ENCODE measurements around the gene HPCAL1.

HPCAL1 gene

DNA sequence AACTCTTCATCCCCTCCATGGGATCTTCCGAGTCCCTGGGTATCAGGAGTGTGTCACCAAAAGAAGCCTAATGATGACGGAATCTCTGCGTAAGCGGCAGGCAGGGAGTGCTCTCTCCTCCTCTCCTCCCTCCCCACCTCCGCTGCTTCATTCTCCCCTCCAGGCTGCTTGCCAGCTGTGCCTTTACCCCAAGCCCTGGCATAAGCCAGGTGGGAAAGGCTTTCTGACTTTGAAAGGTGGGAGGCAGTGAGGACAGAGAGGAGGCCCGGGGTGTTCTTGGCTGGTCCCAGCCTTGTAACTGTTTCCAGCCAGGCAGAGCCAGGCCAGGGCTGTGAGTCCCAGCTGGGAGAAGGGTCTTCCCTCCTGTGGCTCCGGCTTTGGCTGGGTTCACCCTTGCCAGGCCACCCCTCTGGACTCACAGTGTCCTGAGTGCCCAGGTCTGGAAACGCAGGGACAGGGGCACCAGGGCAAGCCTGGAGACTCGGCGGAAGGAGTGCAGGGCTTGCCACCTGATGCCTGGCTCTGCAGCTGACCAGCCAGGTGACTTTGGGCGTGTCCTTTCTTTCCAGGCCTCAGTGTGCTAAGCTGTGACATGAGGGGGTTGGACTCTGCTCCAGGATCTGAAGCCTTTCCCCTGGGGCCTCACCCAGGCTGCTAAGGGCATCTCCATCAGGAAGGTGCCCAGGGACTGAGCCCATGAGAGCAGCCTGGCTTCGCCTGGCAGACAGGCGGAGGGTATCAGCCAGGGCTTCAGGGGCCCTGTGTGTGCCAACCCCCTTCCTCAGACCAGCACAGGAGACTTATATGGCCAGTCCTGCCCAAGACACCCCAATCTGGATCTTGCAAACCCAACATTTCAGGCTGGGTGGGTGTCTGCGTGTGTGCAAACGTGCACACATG is 32.7 kb upstream of the HPCAL1 start:
- DNase-seq (ENCODE audit: low read depth in 2 of 2), result no peak

DNA sequence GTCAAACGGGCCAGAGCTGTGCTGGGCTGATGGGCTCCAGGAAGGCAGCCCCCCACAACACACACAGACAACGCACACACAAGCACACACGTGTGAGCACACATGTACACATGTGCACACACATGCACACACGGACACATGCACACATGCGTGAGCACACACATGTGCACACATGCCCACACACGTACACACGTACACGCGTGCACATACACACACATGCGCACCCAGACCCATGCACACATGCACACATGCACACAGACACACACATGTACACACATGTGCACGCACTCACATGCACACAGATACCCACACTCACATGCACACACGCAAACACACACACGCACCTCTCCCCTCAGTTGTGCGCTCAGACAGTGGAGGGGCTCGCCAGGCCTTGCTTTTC is 31.2 kb upstream of the HPCAL1 start:
- no peak for DNase-seq (ENCODE audit: low read depth in 2 of 2)

DNA sequence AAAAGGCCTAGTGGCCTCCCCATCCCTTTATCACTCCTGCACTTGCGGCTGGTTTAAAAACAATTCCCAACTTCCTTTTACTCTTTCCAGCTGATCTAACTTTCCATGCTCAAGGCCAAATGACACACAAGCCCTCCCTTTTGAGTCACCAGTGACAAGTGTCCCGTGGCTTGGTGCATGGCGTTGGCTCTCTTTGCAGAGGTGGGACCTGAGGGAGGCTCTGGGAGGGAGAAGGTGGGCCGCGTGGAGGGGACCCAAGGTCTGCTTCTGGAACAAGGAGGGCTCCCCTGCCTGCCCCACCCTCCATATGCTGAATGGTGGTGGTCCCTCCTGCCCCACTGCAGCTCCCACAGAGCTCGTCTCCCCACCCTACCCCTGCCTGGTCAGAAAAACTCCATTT is 30.8 kb upstream of the HPCAL1 start:
- no peak for DNase-seq (ENCODE audit: low read depth in 2 of 2)

DNA sequence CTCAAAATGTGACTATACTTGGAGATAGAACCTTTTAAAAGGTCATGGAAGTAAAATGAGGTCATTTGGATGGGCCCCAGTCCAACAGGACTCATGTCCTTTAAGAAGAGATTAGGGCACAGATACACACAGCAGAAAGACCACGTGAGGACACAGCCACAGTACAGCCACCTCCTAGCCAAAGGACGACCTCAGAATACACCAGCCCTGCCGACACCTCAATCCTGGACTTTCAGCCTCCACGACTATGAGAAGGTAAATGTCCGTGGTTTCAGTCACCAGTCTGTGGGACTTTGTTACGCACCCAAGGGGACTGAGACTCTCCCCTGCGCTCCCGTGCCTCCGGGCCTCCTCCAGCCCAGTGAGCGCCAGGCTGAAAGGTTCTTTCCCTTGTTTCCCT is 30.2 kb upstream of the HPCAL1 start:
- no peak for DNase-seq (ENCODE audit: low read depth in 2 of 2)

DNA sequence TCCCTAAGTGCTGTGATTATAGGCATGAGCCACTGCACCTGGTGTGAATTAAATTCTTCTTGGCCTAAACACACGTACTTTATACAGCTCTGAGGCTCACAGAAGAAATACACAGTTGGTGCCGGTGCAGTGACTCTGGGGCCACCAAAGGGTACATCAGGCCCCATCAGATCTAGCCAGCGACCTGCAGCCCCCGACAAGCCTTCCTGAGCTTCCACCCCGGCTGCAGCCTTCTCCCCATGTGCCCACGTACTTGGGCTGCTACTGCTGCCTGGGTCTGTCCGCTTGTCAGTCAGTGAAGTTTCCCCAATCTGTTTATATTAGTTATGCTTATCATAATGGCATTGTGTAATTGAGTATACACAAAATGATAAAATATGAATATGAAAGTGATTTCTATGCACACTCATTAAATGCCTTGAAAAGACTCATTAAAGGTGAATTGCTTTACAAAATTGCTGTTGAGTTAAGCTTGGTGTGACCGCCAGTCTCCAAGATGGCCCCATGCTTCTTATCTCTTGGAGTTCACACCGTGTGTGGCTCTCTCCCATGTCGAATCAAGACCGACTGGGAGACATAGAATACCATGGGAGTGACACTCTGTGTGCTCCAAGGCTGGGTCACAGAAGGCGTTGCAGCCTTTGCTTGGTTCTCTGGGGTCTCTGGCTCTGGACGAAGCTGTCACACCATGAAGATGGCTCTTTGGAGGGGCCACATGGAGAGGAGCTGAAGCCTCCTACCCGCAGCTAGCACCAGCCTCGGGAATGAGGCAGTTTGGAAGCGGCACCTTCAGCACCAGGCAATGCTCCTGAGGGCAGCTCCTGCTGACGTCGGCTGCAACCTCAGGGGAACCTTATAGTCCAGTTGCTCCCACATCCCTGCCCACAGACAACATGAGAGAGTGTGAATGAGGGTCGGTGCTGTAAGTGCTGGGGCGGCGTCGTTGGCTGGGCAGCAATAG is 29.2 kb upstream of the HPCAL1 start:
- DNase-seq (ENCODE audit: low read depth in 2 of 2), result no peak

DNA sequence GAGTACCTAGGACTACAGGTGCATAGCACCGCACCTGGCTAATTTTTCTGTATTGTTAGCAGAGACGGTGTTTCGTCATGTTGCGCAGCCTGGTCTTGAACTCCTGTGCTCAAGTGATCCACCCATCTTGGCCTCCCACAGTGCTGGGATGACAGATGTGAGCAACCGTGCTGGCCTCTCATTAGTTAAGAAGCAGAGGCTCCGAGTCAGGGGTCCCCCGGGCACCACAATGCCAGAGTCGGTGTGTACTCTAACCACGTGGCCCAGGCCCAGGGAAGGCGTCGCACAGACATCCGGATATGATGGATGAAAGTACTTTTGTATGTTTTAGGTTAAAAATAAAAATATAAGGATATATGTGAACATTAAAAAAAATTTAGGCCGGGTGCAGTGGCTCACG is 28.3 kb upstream of the HPCAL1 start:
- DNase-seq (ENCODE audit: low read depth in 2 of 2), result no peak

DNA sequence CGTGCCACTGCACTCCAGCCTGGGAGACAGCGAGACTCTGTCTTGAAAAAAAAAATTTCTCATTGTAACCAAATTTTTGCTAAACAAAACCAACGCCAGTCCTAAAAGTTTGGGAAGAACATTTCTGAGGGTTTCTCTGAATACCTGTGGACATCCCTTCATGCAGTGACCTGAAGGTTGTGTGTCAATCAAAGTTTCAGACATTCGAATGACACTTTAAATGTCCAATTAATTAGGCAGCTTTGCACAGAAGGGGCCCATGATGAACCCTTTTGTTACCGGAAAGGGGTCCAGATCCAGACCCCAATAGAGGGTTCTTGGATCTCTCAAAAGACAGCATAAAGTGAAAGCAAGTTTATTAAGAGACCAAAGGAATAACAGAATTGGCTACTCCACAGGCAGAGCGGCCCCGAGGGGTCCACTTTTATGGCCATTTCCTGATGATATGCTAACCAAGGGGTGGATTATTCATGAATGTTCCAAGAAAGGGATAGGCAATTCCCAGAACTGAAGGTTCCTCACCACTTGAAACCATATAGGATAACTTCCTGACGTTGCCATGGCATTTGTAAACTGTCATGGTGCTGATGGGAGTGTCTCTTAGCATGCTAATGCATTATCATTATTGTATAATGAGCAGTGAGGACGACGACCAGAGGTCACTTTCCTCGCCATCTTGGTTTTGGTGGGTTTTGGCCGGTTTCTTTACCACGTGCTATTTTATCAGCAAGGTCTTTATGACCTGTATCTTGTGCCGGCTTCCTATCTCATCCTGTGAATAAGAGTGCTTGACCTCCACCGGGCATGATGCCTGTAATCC is 27.5 kb upstream of the HPCAL1 start:
- no peak for DNase-seq (ENCODE audit: low read depth in 2 of 2)

DNA sequence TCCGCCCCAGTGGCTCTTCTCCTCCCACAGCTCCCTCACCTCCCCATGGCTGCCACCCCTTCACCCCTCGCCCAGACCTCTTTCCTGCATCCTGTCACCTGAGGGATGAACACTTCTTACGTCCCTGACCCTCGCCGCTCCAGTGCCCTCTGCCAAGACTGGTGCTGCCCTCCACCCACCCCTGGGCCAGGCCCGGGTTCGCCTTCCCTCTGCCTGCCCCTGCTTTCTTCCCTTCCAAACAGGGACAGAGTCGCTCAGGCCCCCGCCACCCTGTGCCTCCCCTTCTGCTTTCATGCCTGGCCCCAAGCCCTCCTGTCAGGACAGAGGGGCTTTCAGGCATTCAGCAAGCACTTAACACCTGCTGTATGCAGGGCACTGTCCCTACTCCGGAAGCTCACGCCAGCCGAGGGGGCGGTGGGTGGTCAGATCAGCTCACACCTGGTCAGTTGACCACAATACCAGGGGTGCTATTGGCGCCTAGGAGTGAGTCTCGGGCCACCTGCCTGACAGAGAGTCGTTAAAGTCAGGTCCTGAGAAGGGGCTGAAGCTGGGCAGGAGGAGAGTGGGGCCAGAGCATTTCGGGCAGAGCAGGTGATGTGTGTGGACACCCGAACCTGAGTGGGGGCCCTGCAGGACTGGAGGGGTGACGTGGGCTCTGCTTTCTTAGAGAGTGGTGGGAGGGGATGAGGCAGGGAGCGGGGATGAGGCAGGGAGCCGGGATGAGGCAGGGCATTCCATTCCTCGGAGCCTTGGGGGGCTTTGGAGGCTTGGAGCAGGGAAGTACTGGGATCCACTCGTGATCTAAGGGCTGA is 26.0 kb upstream of the HPCAL1 start:
- no peak for DNase-seq (ENCODE audit: low read depth in 2 of 2)

DNA sequence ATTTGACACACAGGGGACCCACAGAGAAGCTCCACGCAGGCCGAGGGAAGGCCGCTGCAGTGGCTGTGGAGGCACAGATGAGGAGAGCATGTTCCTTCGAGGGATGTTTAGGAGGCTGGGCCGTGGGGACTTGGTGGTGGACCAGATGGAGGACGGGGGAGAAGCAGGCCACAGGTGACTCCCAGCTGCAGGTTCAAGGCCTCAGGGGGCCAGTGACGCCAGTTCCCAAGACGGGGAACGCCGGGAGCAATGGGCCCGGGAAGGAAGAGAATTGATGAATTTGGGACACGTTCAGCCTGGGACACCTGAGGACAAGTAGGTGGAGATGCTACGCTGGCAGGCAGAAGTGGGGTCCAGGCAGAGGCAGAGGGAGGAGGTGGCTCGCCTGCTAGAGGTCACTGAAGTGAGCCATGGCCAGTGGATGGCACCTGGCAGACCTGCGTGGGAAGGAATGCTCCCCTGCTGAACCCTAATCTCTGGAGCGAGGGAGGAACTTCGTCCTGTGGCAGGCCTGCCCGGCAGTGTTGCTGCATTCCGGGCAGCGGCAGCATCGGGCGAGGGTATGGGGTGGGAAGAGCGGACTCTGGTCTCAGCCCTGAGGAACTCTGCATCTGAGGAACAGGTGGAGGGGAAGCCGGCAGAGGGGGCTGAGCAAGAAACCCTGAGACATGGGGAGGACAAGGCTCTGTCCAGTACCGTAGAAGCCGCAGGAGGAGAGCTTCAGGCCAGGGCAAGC is 25.2 kb upstream of the HPCAL1 start:
- no peak for DNase-seq (ENCODE audit: low read depth in 2 of 2)

DNA sequence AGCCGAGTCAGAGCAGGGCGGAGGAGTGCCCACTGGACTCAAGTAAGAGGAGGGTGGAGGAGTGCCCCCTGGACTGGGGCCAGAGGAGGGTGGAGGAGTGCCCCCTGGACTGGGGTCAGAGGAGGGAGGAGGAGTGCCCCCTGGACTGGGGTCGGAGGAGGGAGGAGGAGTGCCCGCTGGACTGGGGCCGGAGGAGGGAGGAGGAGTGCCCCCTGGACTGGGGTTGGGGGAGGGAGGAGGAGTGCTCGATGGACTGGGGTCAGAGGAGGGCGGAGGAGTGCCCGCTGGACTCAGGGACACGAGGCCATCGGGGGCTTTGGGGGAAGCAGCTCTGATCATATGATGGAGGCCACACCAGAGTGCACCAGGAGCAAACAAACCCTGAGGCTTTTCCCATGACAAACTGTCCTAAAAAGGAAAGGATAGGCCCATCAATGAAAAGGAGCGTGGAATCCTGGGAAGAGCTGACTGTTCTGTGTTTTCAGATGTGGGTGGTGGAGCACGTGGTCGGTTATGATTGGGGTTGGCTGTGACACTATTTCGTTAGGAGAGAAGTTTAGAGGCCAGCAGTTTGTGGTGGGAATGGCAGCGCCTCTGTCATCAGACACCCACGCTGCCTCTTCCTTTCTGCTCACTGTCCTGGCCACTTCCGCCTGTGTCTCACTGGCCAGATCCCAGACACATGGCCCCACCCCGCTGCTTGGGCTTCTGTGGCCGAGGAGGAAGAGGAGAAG is 24.5 kb upstream of the HPCAL1 start:
- DNase-seq (ENCODE audit: low read depth in 2 of 2), result no peak

DNA sequence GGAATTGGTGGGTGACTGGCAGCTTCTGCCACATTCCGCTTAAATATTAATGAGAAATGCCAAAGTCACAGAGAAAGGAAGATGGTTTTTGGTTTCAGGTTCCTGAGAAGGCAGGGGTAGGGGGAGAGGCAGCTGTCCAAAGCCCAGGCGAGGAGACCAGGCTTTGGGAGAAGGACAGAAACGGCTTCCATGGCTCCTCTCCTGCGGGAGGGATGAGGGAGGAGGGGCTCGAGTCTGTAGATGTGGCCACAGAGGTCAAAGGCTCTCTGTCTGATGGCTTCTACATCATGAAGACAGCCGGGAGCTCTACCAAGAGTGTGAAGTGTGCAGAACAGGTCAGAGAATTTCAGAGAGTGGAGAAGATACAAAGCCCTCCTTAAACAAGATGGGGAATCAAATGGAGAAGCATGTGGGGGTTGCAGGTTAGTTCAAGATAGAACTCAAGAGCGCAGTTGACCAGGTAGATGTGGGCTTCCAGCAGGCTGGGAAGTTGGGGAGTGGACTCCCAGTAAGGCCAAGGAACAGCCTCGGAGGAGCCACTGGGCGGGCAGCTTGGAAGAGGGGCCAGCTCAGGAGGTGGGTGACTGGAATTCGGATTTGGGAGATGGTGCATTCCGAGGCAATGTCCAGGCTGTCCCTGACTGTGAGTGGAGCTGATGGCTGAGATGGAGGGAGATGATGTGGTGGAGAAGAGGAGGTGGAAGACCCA is 23.8 kb upstream of the HPCAL1 start:
- DNase-seq (ENCODE audit: low read depth in 2 of 2), result no peak

DNA sequence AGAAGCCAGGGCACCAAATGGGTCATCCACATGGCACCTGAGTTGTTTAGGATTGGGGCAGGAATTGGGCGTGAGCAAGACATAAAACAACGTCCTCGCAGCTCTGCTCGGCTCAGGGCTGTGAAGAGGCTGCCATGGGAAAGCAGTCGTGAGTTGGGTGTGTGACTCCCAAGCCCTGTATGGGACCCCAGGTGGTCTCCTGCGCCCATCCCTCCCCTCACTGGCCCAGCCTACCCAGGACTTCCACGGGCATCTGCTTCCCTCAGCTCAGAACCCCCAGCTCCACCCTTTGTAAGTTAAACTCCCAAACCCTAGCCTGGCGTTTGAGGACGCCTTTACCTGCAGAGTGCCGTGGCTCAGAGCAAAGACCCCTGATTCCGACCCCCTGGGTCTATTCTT is 23.2 kb upstream of the HPCAL1 start:
- DNase-seq (ENCODE audit: low read depth in 2 of 2), result no peak

DNA sequence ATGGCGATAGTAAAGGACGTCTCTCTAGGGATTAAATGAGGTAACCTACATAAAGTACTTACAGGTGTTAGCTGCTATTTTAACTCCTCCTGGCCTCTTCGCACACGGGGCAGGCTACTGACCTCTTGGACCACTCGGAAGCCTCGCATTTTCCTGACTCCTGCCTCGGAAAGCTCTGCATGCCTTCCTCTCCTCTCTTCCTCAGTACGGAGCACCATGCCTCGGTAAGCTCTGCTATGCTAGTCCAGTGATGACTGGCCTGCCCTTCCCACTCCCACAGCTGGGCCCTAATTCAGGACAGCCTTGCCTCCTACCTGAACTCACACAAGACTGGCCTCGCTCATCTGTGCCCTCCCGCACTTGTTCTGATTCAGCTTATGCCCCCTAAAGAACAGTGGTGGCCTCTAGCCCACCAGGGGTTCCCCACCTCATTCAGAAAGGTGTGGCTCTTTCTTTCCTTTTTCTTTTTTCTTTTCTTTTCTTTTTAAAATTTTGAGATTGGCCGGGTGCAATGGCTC is 22.7 kb upstream of the HPCAL1 start:
- no peak for DNase-seq (ENCODE audit: low read depth in 2 of 2)

DNA sequence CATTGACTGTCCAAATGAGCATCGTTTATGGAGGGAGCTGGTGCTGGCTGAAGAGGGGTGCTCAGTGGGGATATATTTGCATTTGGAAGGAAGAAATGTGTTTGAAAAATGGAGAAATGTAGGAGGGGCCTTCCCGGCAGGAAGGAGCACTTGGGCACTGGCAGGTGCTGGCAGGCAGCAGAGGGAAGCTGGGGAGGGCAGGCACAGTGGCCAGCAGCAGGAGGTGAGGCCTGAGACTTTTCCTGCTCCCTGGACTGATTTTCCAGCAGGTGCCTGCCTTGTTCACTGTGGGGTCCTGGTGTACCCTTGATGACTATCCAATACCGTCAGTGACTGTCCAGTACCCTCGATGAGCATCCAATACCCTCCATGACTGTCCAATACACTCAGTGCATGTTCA is 20.8 kb upstream of the HPCAL1 start:
- no peak for DNase-seq (ENCODE audit: low read depth in 2 of 2)

DNA sequence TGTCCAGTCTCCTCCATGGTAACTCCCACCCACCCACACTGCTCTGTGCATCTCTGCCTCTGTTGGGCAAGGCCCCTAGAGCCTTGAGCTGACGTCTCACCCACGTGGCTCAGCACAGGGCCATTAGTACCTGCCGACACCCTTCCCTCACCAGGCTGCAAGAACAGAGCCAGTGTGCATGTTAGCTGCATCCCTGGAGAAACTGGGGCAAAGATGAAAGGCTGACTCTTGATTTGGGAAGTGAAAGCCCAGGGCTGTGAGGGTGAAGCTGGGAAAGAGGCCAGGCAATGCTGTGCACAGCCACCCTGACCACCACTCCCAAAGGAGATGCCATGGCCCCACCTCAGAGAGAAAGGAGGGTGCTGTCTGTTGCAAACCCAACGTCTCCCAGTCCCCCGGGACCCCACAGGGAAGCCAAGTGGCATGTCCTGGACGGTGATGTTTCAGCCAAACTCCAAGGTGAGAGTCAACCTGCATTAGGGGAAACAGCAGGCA is 20.0 kb upstream of the HPCAL1 start:
- DNase-seq (ENCODE audit: low read depth in 2 of 2), result no peak

DNA sequence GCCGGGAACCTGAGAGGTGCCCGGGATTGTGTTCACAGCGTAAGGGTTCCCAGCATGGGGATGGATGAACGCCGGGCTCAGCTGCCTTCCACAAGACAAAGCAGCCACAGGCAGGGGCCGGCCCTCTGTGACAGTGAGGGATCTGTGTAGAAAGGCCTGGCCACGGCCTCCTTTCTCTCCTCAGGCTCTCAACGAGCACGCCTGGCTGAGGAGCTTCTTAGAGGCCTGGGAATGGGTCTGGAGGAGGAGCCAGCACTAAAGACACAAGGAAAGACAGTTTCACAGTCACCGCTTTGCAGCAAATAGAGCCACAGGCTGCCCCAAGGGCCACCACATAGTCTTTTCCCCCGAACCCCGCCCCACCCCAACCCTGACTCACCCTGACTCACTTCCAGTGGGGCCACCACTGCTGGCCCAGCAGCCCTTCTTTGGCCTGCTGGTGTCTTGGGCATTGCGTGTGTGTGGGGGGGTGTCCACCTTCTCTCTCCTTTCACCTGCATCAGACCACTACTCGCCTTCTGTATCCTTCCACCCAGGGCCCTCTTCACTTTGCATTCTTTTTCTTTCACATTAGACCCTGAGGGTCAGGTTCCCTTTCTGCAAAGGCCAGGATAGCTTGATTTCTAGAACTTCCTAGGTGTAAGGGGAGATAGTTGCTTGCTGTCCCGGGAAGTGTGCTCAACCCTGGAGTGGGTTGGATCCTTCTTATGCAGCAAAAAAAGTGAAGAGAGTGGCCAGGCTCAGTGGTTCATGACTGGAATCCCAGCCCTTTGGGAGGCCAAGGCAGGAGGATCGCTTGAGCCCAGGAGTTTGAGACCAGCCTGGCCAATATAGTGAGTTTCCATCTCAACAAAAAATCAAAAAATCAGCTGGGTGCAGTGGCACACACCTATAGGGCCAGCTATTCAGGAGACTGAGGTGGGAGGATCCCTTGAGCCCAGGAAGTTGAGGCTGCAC is 19.3 kb upstream of the HPCAL1 start:
- peak in 1 of 2 donors; percentile 34 for DNase-seq (ENCODE audit: low read depth in 2 of 2)

DNA sequence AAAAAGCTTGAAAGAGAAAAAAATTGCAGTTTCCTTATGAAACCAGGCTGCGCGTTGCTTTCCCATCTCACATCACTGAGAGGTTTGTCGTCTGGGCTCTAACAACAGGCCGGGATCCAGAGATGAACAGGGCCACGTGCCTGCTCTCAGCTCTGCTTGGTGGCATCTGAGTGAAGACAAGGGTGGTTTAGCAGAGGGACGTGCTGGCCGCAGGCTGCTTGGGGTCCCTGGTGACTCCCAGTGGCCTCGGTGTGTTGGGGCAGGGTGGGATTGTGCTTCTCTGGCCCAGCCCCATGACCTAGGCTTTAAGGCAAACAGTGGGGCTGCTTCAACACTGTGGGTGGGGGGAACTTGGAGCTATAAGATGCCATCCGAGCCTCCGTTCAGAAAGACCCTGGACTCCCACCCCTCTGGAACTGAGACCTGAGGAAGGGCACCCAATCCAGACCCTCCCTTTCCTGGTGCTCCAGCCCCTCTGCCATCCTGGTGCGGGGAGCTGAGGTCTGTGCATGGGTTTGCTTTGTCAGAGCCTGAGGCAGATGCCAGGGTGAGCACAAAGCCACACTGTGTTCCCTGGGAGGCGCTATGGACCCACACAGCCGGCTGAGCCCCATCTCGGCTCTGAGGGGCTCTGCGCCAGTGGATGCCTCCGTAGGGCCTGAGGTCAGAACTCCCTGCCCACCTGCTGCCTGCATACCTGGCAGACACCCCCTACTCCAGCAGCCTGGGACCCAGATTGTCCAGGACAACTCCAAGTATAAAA is 18.4 kb upstream of the HPCAL1 start:
- no peak for DNase-seq (ENCODE audit: low read depth in 2 of 2)

Measured in stimulated activated CD8-positive, alpha-beta memory T cell treated with anti-CD3 and anti-CD28 coated beads, Interleukin-2, amount 100 ng/mL, for 48 hours (primary cell).